AG09319 (cell line): ENCODE measurements around the gene DTX3L.

Experiments used
- DNase-seq: peaks from one replicate; pipeline ENCODE4 v3.0.0-alpha.2; 2010; ENCODE audit warnings: low read depth; ENCODE audit errors: extremely low read depth
- TF ChIP-seq, protein P1 (sequence below): IDR thresholded peaks from 2 replicates; pipeline ENCODE4 v1.5.1; 2011; ENCODE audit warnings: low read depth, mild to moderate bottlenecking, inconsistent platforms, low read length, moderate library complexity

The DTX3L gene

DNA sequence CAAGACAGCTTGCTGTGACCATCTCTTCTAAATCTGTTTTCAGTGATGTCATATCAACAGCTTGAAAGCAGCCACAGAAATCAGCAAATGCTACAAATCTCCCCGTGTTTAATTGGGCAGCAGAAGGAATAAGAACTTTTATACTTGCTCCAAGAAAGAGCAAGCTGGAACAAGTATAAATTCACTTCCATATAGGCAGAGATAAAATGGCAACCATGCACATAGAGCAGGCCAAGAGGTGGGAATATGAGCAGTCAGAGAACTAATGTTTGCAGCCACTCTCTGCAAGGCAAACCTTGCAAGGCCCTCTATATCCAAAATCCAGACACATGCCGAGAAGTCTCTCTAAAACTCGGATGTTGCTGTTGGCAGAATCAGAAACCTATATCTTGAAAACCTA lies 16.1 kb upstream of the DTX3L start:
- TF ChIP-seq, protein P1, sequence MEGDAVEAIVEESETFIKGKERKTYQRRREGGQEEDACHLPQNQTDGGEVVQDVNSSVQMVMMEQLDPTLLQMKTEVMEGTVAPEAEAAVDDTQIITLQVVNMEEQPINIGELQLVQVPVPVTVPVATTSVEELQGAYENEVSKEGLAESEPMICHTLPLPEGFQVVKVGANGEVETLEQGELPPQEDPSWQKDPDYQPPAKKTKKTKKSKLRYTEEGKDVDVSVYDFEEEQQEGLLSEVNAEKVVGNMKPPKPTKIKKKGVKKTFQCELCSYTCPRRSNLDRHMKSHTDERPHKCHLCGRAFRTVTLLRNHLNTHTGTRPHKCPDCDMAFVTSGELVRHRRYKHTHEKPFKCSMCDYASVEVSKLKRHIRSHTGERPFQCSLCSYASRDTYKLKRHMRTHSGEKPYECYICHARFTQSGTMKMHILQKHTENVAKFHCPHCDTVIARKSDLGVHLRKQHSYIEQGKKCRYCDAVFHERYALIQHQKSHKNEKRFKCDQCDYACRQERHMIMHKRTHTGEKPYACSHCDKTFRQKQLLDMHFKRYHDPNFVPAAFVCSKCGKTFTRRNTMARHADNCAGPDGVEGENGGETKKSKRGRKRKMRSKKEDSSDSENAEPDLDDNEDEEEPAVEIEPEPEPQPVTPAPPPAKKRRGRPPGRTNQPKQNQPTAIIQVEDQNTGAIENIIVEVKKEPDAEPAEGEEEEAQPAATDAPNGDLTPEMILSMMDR = no peak
- DNase-seq = no peak

DNA sequence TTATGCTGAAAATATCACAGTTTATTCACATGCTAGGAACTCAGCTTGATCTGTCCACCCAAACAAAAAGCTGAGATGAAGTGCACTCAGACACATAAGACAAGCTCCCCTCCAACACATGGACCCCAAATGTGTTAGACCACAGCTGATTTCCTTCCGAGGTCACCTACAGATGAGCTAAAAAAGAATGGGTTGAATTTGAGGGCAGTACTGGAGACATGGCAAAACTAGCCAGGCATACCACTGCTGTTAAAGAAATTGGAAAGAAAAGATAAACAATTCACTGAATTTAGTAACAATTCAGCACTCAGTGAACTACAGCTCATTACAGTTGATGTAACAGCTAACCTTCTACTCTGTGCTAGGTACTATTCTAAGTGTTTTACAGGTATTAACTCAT lies 15.5 kb upstream of the DTX3L start:
- DNase-seq = no peak
- TF ChIP-seq, protein P1 = no peak

DNA sequence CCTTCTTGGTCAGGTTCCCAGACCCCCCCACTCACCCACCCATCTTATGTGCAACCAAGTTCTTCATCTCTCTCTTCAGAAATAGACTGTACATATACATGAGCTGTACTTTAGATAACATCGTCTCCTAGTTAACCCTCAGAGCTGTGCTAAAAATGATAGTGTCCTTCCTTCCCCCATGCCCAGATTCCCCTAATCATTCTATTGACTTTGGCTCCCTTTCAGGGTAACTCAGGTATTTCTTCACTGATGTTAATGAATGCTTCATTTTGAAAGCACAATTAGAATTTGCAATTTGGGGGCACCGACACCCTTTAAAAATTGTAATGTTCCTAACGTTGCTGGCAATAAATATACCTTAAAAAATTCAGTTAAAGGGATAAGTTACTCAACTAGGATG lies 11.0 kb upstream of the DTX3L start:
- TF ChIP-seq, protein P1 = no peak
- DNase-seq = no peak

DNA sequence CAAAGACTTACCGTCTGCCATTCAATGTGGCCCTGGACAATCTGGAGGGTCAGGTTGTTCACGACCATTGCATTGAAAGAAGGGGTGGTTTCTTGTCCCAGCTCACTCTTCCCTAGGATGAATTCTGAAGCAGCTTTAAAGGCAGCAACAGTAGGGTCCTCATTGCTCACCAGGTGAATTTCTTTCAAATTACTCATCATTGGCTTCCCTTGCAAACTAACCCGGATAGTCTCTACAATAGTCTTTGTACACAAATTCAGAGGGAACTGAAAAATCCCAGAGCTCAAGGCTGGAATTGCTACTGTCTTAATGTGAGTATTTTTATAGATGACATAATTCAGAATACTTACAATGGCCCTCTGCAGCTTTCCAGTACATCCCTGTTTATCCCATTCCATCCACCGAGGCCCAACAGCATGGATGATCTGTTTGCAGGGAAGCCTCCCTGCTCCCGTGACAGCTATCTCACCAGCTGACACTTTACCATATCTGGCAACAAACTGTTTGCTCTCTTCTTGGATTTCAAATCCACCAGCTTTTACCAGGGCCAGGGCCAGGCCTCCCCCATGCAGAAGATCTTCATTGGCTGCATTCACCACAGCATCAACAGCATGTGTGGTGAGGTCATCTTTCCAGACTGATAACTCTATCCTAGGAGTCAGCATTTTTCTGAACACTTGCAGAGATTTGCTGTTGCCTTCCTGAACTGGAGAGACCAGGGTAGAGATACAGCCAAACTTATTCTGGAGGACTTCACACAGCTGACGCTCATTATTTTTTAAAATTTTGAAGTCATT lies 8.7 kb upstream of the DTX3L start:
- DNase-seq = no peak
- TF ChIP-seq, protein P1 = no peak

DNA sequence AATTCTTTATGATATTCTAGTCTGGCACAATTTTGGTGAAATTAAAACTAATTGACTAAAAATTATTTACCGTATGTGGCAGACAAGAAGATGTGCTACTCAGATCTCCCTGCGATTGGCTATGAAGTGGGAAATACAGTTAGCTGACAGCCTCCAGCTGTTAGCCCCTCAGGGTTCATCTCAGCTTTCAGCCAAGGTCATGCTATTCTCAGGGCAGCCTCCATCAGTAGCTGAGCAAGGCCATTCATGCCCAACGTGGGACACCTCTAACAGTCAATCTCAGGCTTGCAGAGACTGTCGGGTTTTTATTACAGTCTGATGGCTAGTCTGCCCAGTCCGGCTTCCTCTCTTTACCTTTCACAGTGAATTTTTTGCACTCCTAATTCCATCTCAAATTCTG lies 6.8 kb upstream of the DTX3L start:
- DNase-seq = no peak
- TF ChIP-seq, protein P1 = no peak

DNA sequence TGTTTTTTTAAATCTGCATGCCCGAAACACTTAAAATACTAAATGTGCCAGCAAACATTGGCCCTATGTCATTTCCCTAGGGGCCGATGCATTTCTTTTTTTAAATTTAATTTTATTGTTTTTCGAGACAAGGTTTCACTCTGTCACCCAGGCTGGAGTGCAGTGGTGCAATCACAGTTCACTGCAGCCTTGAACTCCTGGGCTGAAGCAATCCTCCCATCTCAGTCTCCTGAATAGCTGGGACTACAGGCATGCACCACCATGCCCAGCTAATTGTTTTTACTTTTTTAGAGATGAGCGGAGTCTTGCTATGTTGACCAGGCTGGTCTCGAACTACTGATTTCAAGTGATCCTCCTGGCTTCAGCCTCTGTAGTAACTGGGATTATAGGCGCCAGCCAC lies 5.5 kb upstream of the DTX3L start:
- no peak for DNase-seq
- TF ChIP-seq, protein P1 = no peak

DNA sequence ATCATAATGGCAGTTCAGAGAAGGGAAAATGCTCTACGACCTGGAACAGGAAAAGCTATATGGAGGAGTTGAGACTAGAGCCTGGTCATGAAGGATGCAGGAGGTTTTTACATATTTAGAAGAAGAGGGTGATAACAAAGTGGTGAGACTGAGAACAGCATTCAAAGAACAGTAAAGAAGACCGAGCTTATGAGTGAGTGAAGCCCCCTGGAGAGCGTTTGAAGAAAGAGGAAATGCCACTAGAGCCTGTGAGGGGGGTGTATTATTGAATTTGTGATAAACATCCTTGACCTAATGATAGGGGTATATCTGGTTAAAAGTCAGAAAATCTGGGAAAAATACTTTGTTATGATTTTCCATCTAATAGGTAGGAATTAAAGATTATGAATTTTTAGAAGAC lies 4.2 kb upstream of the DTX3L start:
- TF ChIP-seq, protein P1 = no peak
- no peak for DNase-seq
